ENCODE measurements around the gene IFNGR2. TPM values are rescaled to one million over a fixed set of nuclear protein-coding genes. Genes with fewer than 3 reads are reported as not detected.

Gene IFNGR2
- total RNA-seq, 1 donor from 2014 or later, result 59.9 TPM

- no peak for TF ChIP-seq CTCF (conservative IDR thresholded peaks at IDR 0.05; ENCODE audit: low read depth, low read length)
- no peak for DNase-seq (ENCODE audit: low read depth)
- no peak overlapping the region for H3K4me3 ChIP-seq (ENCODE audit: low read depth, low read length)
Observed at GRCh38 chr21:33414068-33414467, 10.9 kb downstream of the IFNGR2 start.

GRCh38 chr21:33414926-33415325, 11.7 kb downstream of the IFNGR2 start:
- DNase-seq (ENCODE audit: low read depth), result no peak
- TF ChIP-seq CTCF (conservative IDR thresholded peaks at IDR 0.05; ENCODE audit: low read depth, low read length), result no peak
- no peak overlapping the region for H3K4me3 ChIP-seq (ENCODE audit: low read depth, low read length)

- no peak for TF ChIP-seq CTCF (conservative IDR thresholded peaks at IDR 0.05; ENCODE audit: low read depth, low read length)
- no peak for DNase-seq (ENCODE audit: low read depth)
- no peak overlapping the region for H3K4me3 ChIP-seq (ENCODE audit: low read depth, low read length)
Observed at GRCh38 chr21:33418691-33419090, 15.5 kb downstream of the IFNGR2 start.

- TF ChIP-seq CTCF (conservative IDR thresholded peaks at IDR 0.05; ENCODE audit: low read depth, low read length), result no peak
- DNase-seq (ENCODE audit: low read depth), result no peak
- H3K4me3 ChIP-seq (ENCODE audit: low read depth, low read length), result no peak overlapping the region
Observed at GRCh38 chr21:33419538-33420123, 16.4 kb downstream of the IFNGR2 start.

DNA sequence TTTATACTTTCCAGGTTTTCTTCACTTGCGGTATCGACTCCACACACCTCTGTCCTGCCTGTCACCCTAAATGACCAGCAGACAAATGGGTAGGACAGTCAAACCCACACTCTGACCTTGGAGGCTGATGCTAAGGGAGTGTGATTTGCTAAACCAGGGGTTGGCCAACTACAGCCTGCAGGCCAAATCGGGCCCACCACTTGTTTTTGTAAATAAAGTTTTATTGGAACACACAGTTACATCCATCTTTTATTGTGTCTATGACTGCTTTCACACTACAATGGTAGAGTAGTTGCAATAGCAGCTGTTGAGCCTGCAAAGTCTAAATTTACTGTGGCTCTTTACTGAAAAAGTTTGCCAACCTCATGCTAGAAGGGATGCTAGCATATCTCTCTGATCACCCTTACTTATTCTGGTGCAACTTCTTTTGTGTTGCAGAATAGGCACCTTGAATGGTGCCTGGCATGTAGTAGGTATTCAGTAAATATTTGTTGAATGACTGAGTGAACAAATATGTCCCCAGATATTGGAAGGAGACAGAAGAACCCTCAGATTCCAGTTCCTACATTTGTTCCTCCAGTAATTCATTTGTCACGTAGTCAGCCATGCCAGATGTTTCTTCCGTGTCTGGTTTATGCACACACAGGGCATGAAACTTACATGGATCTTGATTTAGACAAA, 18.6 kb downstream of the IFNGR2 start:
- TF ChIP-seq CTCF (conservative IDR thresholded peaks at IDR 0.05; ENCODE audit: low read depth, low read length), result no peak
- no peak for DNase-seq (ENCODE audit: low read depth)
- H3K4me3 ChIP-seq (ENCODE audit: low read depth, low read length), result no peak overlapping the region

DNA sequence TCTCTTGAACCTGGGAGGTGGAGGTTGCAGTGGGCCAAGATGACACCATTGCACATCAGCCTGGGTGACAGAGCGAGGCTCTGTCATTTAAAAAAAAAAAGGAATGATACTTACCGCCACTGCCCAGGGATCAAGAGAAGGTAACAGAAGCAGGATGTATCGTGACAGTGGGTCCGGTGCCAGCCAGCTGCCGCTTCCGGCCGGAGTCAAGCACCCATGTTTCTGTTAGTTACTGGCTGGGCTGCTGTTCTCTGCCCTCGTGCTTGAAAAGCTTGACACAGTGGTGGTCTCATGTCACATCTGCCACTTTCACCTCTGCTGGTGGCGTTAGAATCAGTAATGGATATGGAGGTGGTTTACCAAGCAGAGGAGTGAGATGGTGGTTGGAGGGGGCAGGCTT, 21.0 kb downstream of the IFNGR2 start:
- no peak for TF ChIP-seq CTCF (conservative IDR thresholded peaks at IDR 0.05; ENCODE audit: low read depth, low read length)
- no peak for DNase-seq (ENCODE audit: low read depth)
- H3K4me3 ChIP-seq (ENCODE audit: low read depth, low read length), result no peak overlapping the region

GRCh38 chr21:33425825-33426224, 22.6 kb downstream of the IFNGR2 start:
- no peak overlapping the region for H3K4me3 ChIP-seq (ENCODE audit: low read depth, low read length)
- no peak for TF ChIP-seq CTCF (conservative IDR thresholded peaks at IDR 0.05; ENCODE audit: low read depth, low read length)
- no peak for DNase-seq (ENCODE audit: low read depth)
